IPS-NIHi7 (cell line): ENCODE results near the gene SUN2.

ENCODE experiments used
- DNase-seq: peaks from one replicate; pipeline ENCODE4 v3.0.0; 2012; ENCODE audit warnings: mixed read lengths; ENCODE audit errors: extremely low spot score

Gene SUN2

DNA sequence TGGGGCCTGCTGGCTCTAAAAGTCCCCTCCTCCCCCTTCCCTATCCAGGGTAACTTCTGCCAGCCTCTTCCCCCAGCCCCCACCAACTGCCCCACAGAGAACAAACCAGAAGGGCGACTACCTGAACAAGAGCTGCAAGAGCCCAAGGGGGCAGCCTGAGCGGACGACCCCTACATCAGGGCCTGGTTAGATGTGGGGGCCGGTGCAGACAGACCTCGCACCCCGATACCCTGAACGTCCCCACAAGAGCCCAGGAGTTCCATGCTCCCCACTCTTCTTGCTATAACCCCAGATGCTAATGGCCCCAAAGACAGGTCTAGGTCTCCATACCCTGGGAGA is 20.7 kb downstream of the SUN2 start:
- DNase-seq, result no peak

DNA sequence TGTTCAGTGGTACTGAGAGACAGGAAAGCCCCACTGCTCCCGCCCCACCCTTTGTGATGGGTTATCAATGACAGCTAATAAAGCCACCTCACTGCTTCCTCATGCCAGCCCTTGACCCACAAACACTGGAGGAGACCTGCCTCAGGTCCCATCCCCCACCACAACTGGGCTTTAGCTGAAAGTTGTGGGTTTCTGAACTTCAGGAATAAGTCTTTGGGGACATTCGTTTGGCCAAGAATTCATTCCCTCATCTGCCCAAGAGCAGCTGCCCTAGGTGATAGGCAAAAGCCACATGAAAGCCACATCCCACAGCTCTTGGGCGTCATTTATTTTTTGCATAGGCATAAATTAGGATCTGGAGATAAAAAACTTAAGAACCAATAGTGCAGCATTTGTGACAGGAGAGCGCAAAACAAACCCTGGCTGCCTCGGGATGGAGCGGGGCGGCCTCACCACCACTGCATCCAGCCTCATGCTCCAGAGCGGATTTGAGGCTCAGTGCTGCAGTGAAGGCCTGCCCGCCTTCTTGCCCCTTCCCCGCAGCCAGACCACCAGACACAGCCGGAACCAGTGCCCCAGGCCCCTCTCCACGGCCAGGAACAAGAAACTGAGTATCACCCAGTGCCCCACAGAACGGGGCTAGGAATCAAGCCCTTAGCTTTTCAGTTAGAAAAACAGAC is 21.2 kb downstream of the SUN2 start:
- no peak for DNase-seq

DNA sequence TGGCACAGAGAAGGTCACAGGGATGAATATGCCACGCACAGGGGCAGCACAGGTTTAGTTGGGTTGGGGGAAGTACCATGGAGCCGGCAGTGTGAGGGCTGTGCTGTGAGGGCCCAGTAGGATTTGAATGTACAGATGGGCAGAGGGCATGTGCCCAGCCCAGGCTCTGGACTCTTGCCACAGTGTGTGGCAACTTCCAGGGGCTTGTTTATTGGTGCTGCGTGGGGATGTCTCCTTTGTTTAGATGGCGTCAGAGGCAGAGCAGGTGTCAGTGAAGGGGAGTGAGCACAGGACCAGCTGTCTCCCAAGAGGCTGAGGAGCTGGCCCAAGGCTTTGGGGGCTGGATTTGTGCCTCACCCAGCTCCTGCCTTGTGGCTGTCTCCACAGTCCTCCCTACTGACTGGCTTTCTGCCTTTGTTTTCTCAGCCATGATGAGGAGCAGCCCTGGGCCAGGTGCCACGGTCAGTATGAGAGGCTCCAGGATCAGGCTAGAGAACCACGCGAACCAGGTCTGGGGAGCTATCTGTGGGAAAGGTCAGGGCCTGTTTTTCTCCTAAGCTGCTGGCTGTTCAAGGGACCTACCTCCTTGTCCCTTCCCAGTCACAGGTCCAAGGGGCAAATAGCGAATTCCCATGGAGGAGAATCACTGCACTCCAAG is 21.9 kb downstream of the SUN2 start:
- DNase-seq, result no peak

DNA sequence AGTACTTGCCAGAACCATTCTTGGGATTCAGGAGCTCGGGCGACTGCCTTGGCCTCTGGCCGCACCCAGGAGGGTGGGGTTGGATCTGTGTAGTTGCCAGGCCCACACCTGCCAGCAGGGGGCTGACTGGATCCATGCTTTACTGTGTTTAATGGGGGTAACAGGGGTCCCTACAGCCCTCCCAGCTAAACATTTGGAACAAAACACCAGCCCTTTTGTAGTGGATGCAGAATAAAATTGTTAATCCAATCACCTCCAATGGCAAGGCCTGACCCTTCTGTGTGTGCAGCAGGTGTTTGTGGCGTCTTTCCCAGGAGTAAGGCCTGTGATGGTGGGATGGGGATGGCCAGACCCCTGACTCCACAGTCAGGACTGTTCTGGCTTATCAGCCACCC is 22.5 kb downstream of the SUN2 start:
- DNase-seq, result peak; percentile 76

DNA sequence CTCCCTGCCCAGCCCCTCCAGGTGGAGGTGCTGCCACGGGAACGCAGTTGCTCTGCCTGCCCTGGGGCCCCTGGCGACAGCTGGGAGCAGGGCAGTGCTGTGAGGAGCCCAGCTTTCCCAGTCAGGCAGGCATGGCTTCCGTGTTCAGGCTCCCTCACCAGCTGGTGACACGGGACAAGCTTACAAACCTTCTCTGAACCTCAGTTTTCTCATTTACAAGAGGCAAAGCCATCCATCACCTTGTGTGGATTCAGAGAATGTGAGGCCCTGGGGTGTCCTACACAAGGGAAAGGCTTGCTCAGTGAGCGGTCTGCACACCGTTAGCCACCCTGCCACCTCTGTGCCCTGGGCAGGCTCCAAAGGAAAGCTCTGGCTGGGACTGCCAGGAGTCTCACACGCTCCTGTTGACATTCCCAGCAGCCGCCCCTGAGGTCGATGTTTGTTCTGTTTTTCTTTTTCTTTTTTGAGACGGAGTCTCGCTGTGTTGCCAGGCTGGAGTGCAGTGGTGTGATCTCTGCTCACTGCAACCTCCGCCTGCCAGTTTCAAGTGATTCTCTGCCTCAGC is 23.5 kb downstream of the SUN2 start:
- DNase-seq, result no peak

DNA sequence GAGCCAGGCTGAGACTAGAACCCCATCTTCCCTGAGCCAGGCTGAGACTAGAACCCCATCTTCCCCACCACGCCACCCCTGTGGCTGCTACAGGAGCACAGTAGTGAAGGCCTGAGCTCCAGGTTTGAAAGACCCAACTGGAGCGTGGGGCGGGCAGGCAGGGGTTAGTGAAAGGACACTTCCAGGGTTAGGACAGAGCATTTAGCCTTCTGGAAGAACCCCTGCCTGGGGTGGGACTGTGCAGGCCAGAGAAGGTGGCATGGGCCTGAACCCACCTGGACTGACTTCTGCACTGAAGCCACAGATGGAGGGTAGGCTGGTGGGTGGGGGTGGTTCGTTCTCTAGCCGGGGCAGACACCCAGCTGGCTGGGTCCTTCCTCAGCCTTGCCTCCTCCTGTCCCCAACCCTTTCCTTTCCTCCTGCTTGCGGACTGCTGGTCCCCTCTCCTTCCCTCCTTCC is 24.1 kb downstream of the SUN2 start:
- no peak for DNase-seq

DNA sequence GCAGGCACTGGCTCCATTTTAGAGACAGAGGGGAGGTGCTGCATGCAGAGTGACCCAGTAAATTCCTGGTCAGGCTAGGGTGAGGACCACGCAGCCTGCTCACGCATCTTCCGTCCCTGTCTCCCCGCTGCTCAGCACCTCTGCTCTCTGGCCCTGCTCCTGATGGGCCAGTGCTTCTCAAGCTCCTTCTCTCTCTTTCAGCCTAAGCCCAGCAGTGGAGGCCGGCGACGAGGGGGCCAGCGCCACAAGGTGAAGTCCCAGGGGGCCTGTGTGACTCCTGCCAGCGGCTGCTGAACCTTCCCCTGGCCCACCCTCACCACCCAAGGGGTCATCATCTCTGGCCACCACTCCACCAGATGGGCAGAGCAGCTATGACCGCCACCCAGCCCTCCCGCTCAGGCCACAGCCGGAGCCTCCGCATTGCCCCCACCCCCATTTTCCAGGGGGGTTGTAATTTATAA is 25.4 kb downstream of the SUN2 start:
- no peak for DNase-seq

DNA sequence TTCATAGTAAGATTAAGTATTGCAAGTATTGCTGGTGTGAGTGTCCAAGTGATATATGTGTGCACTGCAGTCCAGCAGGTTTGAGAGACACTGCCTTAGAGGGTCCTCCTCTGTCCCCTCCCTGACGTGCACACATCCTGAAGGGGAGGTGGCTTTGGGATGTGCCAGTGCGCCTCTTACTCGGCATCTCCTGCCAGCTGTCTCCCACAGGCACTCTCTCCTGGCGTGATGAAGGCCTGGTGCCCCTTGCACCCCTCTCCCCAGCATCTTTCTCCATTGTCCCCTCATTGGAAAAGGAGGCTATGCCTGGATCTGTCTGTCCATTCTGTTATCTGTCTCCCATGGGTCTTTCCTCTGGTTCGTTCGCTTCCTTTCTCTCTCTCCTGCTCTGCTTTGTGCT is 25.9 kb downstream of the SUN2 start:
- no peak for DNase-seq

DNA sequence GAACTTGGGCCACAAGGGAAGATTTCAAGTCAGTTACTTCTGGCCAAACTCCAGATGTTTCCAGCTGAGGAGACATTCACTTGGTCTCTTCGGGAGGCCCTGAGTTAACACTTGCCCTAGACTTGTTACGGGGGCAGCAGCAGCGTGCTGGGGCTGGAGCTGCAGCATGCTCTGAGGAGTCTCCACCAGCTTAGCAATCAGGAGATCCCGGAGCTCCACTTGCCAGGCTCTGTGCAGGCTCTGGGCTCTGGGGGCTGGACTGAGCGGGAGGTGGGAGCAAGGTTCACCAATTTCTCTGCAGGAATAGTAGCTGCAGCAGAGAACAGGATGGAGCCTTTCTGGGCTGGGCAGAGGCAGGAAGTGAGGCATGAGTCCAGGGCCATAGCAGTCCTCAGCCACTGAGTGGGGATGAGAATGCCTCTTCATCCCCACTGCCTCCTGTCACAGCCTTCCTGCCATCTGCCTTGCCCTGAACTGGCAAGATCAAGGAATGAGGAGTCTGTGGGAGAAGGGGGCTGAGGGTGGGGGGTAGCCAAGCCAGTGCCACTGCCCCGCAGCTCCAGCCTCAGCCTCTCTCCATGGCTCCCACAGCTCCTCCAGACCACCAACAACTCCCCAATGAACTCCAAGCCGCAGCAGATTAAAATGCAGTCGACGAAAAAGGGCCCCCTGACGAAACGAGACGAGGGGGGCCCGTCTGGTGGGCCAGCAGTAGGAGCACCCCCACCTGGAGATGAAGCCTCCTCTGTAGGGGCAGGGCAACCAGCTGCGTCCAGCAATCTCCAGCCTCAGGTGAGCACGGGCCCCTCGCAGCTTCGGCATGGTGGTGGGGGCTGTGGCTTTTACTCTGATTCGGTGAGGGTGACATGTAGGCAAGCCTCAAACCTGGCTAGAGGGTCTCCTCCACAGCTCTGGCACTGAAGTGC is 26.7 kb downstream of the SUN2 start:
- no peak for DNase-seq

DNA sequence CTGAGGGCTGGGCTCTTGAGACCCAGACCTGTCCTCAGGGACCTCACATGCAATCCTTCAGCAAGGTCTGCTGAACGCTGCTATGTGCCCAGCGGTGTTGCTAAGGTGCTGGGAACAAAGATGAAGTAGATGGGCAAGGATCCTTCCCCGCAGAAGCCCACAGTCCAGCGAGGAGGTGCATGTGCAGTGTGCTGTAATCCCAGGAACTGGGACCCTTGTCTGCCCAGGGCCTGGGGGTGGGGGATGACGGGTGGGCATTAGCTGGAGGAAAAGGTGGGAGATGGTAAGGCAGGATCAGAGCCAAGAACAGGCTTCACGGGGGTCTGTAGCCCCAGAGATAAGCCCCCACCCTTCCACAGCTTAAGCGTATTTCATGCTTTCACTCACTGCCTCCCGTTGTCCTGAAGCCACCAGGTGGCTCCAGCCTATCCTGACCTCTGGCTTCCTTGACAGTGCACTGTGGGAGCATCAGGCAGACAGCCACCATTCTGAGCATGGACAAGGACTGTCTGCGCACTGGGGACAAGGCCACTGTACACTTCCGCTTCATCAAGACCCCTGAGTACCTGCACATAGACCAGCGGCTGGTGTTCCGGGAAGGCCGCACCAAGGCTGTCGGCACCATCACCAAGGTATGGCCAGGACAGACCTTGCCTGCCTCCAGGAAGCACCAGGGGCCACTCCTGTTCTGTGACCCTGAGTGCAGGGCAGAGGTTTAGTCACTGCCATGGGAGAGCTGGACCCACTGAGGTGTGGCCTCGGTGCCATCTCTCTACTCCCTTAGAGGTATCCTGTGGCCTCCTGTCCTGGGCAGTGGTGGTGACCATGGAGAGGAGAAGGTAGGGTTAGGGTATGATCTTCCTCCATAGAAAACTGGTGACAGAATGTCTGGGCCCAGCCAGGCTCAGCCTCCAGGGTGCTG is 28.0 kb downstream of the SUN2 start:
- no peak for DNase-seq

DNA sequence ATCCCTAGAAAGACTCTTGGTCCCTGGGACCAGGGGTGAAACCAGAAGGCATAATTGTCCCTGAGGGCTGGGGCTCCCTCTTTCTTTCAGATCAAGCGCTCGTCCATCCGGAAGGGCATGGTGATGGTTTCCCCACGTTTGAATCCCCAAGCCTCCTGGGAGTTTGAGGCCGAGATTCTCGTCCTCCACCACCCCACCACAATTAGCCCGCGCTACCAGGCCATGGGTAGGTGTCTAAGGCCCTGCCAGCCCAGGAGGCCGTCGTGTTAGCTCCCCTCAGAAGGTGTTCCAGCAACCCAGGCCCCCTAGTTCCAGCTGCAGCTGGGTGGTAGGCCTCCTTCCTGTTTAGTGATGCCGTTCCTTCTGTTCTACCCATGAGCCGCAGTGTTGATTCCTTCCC is 28.7 kb downstream of the SUN2 start:
- no peak for DNase-seq

DNA sequence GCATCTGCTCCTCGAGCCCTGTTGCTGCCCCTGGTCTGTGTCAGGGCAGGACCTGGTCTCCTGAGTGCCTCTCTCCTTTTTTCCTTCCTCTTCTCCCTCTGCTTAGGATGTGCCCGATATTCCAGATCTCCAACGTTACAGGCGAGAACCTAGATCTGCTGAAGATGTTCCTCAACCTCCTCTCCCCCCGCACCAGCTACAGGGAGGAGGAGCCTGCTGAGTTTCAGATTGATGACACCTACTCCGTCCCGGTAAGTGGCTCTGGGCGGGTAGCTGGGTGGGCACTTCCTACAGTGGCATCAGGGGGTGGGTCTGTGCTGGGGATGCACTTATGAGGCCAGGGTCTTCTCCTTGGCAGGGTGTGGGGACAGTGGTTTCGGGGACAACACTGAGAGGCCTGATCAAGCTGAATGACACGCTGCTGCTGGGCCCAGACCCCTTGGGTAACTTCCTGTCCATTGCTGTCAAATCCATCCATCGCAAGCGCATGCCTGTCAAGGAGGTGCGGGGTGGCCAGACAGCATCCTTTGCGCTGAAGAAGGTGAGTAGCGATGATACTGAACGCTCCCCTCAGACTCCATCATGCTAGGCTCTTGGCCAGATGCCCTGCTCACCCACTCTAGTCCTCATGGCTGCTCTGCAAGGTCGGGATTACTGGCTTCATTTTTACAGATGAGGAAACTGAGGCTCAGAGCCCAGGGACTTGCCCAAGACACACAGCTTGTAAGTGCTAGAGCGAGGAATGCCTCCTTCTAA is 29.7 kb downstream of the SUN2 start:
- DNase-seq, result no peak

DNA sequence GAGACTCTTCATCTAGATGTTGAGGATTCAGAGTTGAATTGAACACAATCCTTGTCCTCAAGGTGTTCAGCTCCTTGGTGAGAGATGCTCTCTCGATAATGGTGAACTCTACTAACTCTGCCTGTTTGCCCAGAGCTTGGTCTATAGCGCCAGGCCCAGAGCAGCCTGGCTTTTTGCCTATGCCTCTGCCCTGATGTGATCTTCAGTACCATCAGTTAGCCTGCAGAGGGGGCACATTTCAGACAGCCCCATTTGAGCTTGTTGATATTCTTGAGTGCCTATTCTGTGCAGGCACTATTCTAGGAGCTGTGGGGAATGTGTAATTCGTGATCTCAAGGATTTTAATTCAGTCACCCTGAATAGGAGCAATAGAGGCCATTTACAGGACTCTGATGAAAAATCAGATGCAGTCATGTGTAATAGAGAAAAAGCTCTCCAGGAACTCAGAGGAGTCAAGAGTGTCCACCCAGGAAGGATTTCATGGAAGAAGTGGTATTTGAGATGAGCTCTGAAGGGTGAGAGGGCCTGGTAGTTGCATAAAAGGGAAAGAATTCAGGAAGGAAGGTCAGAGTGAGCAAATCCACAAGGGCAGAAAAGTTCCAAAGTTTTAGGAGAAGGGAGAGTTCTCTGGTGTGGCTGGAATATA is 30.7 kb downstream of the SUN2 start:
- peak; percentile 64 for DNase-seq

DNA sequence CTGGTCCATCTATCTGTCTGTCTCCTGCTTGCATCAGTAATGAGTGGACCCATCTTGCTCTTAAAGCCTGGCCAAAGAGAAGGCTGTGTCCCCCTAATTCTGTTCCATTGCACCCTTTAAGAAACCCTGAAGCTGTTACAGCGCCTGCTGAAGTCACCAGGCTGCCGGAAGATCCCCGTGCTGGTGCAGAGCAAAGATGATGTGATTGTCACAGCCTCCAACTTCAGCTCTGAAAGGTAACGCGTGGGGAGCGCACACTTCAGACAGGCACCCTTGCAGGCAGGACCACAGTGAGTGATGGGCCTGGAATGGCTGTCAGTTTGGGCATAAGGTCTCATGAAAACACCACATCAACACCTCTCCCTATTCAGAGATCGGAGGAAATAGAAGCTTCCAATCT is 31.6 kb downstream of the SUN2 start:
- DNase-seq, result no peak

DNA sequence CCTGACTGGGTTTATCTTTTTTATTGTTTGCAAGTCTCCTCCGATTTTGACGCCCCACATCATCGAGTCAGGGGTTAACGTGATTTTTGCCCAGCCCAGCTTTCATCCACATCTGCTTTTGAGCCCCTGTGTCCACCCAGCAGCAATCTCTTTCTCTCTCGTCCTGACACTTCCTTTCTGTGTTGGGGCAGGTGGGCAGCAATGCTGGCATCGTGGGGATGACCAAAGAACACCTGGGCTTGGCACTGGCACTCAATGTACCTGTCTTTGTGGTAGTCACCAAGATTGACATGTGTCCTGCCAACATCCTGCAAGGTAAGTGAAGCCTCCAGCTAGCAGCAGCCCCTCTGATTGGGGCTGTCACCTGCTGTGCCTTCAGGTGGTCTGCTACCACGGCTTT is 34.2 kb downstream of the SUN2 start:
- DNase-seq, result no peak

DNA sequence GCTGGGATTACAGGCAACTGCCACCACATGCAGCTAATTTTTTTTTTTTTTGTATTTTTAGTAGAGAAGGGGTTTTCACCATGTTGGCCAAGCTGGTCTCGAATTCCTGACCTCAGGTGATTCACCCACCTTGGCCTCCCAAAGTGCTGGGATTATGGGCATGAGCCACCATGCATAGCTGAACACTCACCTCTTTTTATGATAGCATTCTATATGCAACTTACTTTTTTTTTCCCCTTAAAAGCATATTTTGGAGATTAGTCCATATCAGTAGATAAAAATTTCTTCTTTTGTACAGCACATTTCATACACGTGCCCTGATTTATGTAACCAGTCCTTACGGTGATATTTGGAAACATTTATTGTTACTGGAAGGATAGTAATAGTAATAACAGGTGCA is 35.4 kb downstream of the SUN2 start:
- DNase-seq, result no peak

DNA sequence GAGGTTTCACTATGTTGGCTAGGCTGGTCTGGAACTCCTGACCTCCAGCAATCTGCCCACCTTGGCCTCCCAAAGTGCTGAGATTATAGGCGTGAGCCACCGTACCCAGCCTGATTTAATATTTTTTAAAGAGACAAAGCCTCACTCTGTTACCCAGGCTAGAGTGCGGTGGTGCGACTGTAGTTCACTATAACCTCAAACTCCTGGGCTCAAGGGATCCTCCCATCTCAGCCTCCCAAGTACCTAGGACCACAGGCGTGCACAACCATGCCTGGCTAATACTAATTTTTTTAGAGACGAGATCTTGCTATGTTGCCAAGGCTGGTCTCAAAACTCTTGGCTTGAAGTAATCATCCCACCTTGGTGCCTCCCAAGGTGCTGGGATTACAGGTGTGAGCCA is 36.6 kb downstream of the SUN2 start:
- DNase-seq, result no peak

DNA sequence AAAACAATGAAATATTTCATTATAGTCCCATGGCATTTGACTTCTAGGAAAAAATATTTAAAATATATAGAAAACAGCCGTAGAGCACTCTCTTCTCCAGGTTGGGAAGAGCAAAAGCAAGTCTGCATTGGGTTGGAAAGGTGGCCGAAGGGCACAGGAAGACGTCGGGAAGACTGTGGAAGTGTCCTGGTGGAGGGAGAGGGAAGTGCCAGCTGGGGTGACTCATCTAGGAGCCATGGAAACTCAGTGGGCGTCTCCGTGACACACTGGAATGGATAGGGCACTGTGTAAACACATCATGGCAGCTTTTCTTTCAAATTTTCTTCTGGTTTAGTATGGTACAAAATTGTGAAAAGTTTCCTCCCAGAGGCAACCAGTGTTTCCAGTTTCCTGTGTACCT is 37.4 kb downstream of the SUN2 start:
- peak; percentile 77 for DNase-seq

DNA sequence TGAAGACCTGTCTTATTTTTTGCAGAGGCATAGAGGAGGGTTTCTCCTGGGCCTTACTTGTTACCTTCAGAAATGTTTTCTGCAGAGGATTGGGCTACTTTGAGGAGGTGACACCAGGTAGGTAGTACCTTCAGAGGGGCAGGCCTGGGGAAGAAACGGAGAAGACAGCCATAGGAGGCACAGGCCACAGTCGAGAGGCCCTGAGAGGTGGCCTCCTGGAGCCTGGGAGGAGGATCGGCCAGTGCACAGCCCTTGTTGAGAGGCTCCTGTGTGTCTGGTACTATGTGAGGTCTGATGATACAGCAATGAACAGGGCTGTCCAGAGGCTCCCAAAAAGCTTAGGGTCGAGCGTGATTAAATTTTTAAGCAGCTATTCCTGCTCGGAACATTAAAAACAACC is 38.6 kb downstream of the SUN2 start:
- DNase-seq, result no peak

DNA sequence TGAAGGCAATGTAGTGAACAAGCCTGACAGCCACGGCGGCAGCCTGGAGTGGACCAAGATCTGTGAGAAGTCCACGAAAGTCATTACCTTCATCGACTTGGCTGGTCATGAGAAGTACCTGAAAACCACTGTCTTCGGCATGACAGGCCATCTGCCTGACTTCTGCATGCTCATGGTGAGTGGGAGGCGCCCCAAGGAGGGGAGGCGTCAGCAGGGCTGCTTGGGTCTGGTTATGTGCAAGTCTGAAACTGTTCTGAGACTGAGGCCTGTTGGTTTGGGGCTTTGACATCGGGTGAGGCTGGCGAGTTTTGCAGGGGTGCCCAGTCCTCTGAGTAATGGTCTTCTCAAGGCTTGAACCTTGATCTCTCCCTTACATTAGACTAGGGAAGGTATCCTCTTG is 39.0 kb downstream of the SUN2 start:
- DNase-seq, result no peak
